Mesenchymal stem cell (in vitro differentiated cells and primary cell): ENCODE results near the gene RB1.

Experiments used
- DNase-seq: peaks from one replicate; pipeline ENCODE4 v3.0.0-alpha.2; 2013
- H2AFZ ChIP-seq: one replicate; pipeline ENCODE4 v1.6.1; 2013; ENCODE audit warnings: low read depth, mild to moderate bottlenecking, control low read depth, inconsistent platforms, low read length, moderate library complexity
- H2AK5ac ChIP-seq: 2 replicates; pipeline ENCODE4 v1.6.1; 2013; ENCODE audit warnings: low read length, moderate library complexity, mild to moderate bottlenecking, inconsistent platforms; ENCODE audit not compliant: severe bottlenecking
- H2BK120ac ChIP-seq: one replicate; pipeline ENCODE4 v1.6.1; 2013; ENCODE audit warnings: low read depth, mild to moderate bottlenecking, inconsistent platforms, low read length, moderate library complexity
- H2BK12ac ChIP-seq, 2 experiments: one replicate each; pipeline ENCODE4 v1.6.1; 2013; ENCODE audit warnings: inconsistent platforms in 2 of 2, low read length in 2 of 2, mild to moderate bottlenecking in 2 of 2, moderate library complexity in 2 of 2, control low read depth in 1 of 2
- H2BK15ac ChIP-seq: one replicate; pipeline ENCODE4 v1.6.1; 2013; ENCODE audit warnings: mild to moderate bottlenecking, low read depth, inconsistent platforms; ENCODE audit not compliant: poor library complexity, severe bottlenecking
- H2BK5ac ChIP-seq: 2 replicates; pipeline ENCODE4 v1.6.1; 2013; ENCODE audit warnings: low read depth, mild to moderate bottlenecking, low read length, control low read depth, inconsistent platforms; ENCODE audit not compliant: poor library complexity, severe bottlenecking
- H3K14ac ChIP-seq, 2 experiments: one replicate each; pipeline ENCODE4 v1.6.1; 2013; ENCODE audit warnings: inconsistent platforms in 2 of 2, low read length in 2 of 2, control low read depth in 1 of 2, mild to moderate bottlenecking in 1 of 2, moderate library complexity in 1 of 2
- H3K18ac ChIP-seq, 2 experiments: one replicate each; pipeline ENCODE4 v1.6.1; 2013; ENCODE audit warnings: inconsistent platforms in 2 of 2, low read length in 2 of 2, control low read depth in 1 of 2, low read depth in 1 of 2, mild to moderate bottlenecking in 1 of 2
- H3K23ac ChIP-seq, 2 experiments: one replicate each; pipeline ENCODE4 v1.6.1; 2013; ENCODE audit warnings: inconsistent platforms in 2 of 2, low read length in 2 of 2, mild to moderate bottlenecking in 2 of 2, moderate library complexity in 2 of 2, control low read depth in 1 of 2
- H3K27ac ChIP-seq: 2 replicates; pipeline ENCODE4 v1.5.1; 2013; ENCODE audit warnings: mild to moderate bottlenecking, moderate library complexity, low read length, control low read depth, inconsistent platforms; ENCODE audit not compliant: poor library complexity, severe bottlenecking
- H3K27me3 ChIP-seq, 2 experiments: 2 replicates each; pipeline versions ENCODE4 v1.6.1 to v1.7.0; 2013; ENCODE audit warnings: low read length in 2 of 2, mild to moderate bottlenecking in 2 of 2, moderate library complexity in 2 of 2, control low read depth in 1 of 2, inconsistent platforms in 1 of 2; ENCODE audit not compliant: control insufficient read depth in 1 of 2, insufficient read depth in 1 of 2
- H3K36me3 ChIP-seq, 2 experiments: 2 replicates each; pipeline versions ENCODE4 v1.6.1 to v1.7.0; 2013; ENCODE audit warnings: low read length in 2 of 2, control low read depth in 1 of 2, inconsistent platforms in 1 of 2, low read depth in 1 of 2, mild to moderate bottlenecking in 1 of 2; ENCODE audit not compliant: insufficient read depth in 2 of 2, control insufficient read depth in 1 of 2
- H3K4ac ChIP-seq, 2 experiments: one replicate each; pipeline ENCODE4 v1.6.1; 2013; ENCODE audit warnings: inconsistent platforms in 2 of 2, low read length in 2 of 2, mild to moderate bottlenecking in 2 of 2, moderate library complexity in 2 of 2, control low read depth in 1 of 2, low read depth in 1 of 2
- H3K4me1 ChIP-seq: 2 replicates; pipeline ENCODE4 v1.6.1; 2013; ENCODE audit warnings: low read depth, low read length, control low read depth; ENCODE audit not compliant: control insufficient read depth, insufficient read depth
- H3K4me2 ChIP-seq: 2 replicates; pipeline ENCODE4 v1.6.1; 2013; ENCODE audit warnings: low read length, mild to moderate bottlenecking, inconsistent platforms; ENCODE audit not compliant: poor library complexity, severe bottlenecking
- H3K4me3 ChIP-seq, 2 experiments: 2 replicates each; pipeline versions ENCODE4 v1.5.1 to v1.7.0; 2013; ENCODE audit warnings: low read length in 2 of 2, mild to moderate bottlenecking in 2 of 2, control low read depth in 1 of 2, low read depth in 1 of 2; ENCODE audit not compliant: insufficient read depth in 1 of 2
- H3K79me1 ChIP-seq: replicated peaks from 2 replicates; pipeline ENCODE4 v1.6.1; 2013; ENCODE audit warnings: mild to moderate bottlenecking, control low read depth, low read length, inconsistent platforms; ENCODE audit not compliant: poor library complexity, severe bottlenecking
- H3K9ac ChIP-seq: 2 replicates; pipeline ENCODE4 v1.7.0; 2013; ENCODE audit warnings: mild to moderate bottlenecking, low read length, moderate library complexity
- H3K9me3 ChIP-seq: 2 replicates; pipeline ENCODE4 v1.7.0; 2013; ENCODE audit warnings: mild to moderate bottlenecking, low read length; ENCODE audit not compliant: control insufficient read depth
- H4K8ac ChIP-seq: one replicate; pipeline ENCODE4 v1.6.1; 2013; ENCODE audit warnings: inconsistent platforms, mild to moderate bottlenecking, low read length, moderate library complexity
- H4K91ac ChIP-seq: one replicate; pipeline ENCODE4 v1.6.1; 2013; ENCODE audit warnings: mild to moderate bottlenecking, low read length, inconsistent platforms
- WGBS: methylation state at CpG from one replicate; pipeline ENCODE4 v1.1.7; 2013; ENCODE audit warnings: mixed read lengths; 5-methylcytosine and 5-hydroxymethylcytosine counted together

RB1 gene

DNA sequence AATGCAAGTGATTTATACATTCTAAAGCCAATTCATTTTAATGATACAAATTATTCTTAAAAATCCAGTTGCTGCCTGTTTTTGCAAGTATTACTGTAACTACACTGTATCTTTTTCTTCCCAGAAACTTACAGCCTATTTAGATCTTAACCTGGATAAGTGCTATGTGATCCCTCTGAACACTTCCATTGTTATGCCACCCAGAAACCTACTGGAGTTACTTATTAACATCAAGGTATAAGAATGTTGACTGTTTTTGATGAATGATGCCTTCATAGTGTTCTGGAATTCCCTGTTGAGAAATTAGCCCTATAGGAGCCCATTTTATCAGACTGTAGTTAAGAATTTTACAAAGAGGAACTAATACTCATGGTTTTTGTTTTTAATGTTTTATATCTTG is 45.5 kb upstream of the RB1 start:
- H3K4ac ChIP-seq: no peak overlapping the region
- H4K91ac ChIP-seq: no peak overlapping the region
- no peak overlapping the region for H2BK12ac ChIP-seq
- no peak overlapping the region for H2BK120ac ChIP-seq
- H3K9me3 ChIP-seq: no peaks in the 10 kb centered on the region
- H3K27me3 ChIP-seq: no peaks in the 10 kb centered on the region
- H2BK15ac ChIP-seq: no peak overlapping the region
- H2AFZ ChIP-seq: no peak overlapping the region
- H3K36me3 ChIP-seq: peaks cover 7 to 92% of the 10 kb centered on the region in 2 experiments
- H3K23ac ChIP-seq: no peak overlapping the region
- H2AK5ac ChIP-seq: no peak overlapping the region
- DNase-seq: no peak
- H4K8ac ChIP-seq: no peak overlapping the region
- no peak overlapping the region for H2BK5ac ChIP-seq
- no peak overlapping the region for H3K18ac ChIP-seq
- no peak overlapping the region for H3K4me3 ChIP-seq
- no peak overlapping the region for H3K4me2 ChIP-seq
- H3K27ac ChIP-seq: no peak overlapping the region
- no peaks in the 10 kb centered on the region for H3K4me1 ChIP-seq
- H3K9ac ChIP-seq: no peak overlapping the region
- peaks cover 9% of the 10 kb centered on the region for H3K79me1 ChIP-seq
- no peak overlapping the region for H3K14ac ChIP-seq

GRCh38 chr13:48258430-48258829 is 45.1 kb upstream of the RB1 start:
- Histone ChIP-seq H3K4me2 (no peak overlapping the region), H2BK120ac (no peak overlapping the region), H3K18ac (no peak overlapping the region), H3K14ac (no peak overlapping the region), H3K9me3 (no peaks in the 10 kb centered on the region), H2BK12ac (no peak overlapping the region), H2AK5ac (no peak overlapping the region), H3K4me1 (no peaks in the 10 kb centered on the region), H3K4ac (no peak overlapping the region), H3K27ac (no peak overlapping the region), H3K9ac (no peak overlapping the region), H3K79me1 (peaks cover 11% of the 10 kb centered on the region), H2BK5ac (no peak overlapping the region), H3K4me3 (no peak overlapping the region), H3K36me3 (peaks cover 7 to 96% of the 10 kb centered on the region in 2 experiments), H2AFZ (no peak overlapping the region), H3K27me3 (no peaks in the 10 kb centered on the region), H3K23ac (no peak overlapping the region), H4K8ac (no peak overlapping the region), H4K91ac (no peak overlapping the region), H2BK15ac (no peak overlapping the region)
- 100% methylated on average over 2 of the region's 3 CpGs for WGBS
- no peak for DNase-seq

GRCh38 chr13:48260970-48261369 is 42.6 kb upstream of the RB1 start:
- no peak overlapping the region for H2BK15ac ChIP-seq
- H2BK12ac ChIP-seq: no peak overlapping the region
- no peak overlapping the region for H3K4me2 ChIP-seq
- no peak overlapping the region for H2BK120ac ChIP-seq
- H3K9me3 ChIP-seq: no peaks in the 10 kb centered on the region
- no peaks in the 10 kb centered on the region for H3K27me3 ChIP-seq
- DNase-seq: no peak
- H3K4me1 ChIP-seq: no peaks in the 10 kb centered on the region
- H3K4me3 ChIP-seq: no peak overlapping the region
- no peak overlapping the region for H3K14ac ChIP-seq
- H2AK5ac ChIP-seq: no peak overlapping the region
- no peak overlapping the region for H3K4ac ChIP-seq
- no peak overlapping the region for H2BK5ac ChIP-seq
- H4K91ac ChIP-seq: no peak overlapping the region
- H4K8ac ChIP-seq: no peak overlapping the region
- H3K36me3 ChIP-seq: peaks cover 3 to 96% of the 10 kb centered on the region in 2 experiments
- H3K23ac ChIP-seq: no peak overlapping the region
- no peak overlapping the region for H3K27ac ChIP-seq
- H2AFZ ChIP-seq: no peak overlapping the region
- H3K9ac ChIP-seq: no peak overlapping the region
- WGBS: no CpG with 5 or more reads among the region's 4 CpGs
- H3K18ac ChIP-seq: no peak overlapping the region
- H3K79me1 ChIP-seq: peaks cover 7% of the 10 kb centered on the region

DNA sequence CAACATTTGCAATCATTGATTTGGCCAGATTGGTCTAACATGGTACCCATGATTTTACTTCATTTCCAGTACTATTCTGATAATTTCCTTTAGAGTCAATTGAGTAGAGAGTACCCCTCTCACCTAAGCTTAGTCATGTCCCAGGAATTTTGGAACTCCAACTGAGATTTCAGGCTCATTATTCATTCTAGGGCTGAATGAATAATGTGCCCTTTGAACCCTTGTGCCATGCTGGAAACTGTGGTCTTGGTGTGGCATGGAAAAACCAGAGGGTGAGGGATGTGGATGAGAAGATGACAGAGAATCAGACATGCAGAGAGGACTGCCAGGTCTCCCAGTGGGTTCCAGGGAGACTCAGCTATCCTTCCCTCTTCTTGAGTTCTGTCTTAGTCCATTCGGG is 40.4 kb upstream of the RB1 start:
- H3K36me3 ChIP-seq: peaks cover 3 to 94% of the 10 kb centered on the region in 2 experiments
- H4K8ac ChIP-seq: no peak overlapping the region
- H2AFZ ChIP-seq: no peak overlapping the region
- H3K4me2 ChIP-seq: no peak overlapping the region
- H2BK12ac ChIP-seq: no peak overlapping the region
- peaks cover 5% of the 10 kb centered on the region for H3K79me1 ChIP-seq
- H2AK5ac ChIP-seq: no peak overlapping the region
- H3K23ac ChIP-seq: no peak overlapping the region
- no peak overlapping the region for H2BK120ac ChIP-seq
- H3K4me1 ChIP-seq: no peaks in the 10 kb centered on the region
- no peak overlapping the region for H2BK15ac ChIP-seq
- H3K27me3 ChIP-seq: no peaks in the 10 kb centered on the region
- H3K27ac ChIP-seq: no peak overlapping the region
- no peak overlapping the region for H2BK5ac ChIP-seq
- H3K4me3 ChIP-seq: no peak overlapping the region
- no peak overlapping the region for H3K14ac ChIP-seq
- H4K91ac ChIP-seq: no peak overlapping the region
- 100% methylated on average over 1 of the region's 1 CpG for WGBS
- no peak overlapping the region for H3K18ac ChIP-seq
- H3K9me3 ChIP-seq: no peaks in the 10 kb centered on the region
- H3K9ac ChIP-seq: no peak overlapping the region
- no peak for DNase-seq
- no peak overlapping the region for H3K4ac ChIP-seq
